HG03342 (cell line): ENCODE data around the gene KY.
"Not testable (repeated sequence)": the region's sequence is repeated elsewhere in the genome, so short reads cannot be mapped to it uniquely, and the experiment has no call there.

Source experiments
- ATAC-seq: cut with Tn5 transposase; IDR thresholded peaks from one replicate; pipeline ENCODE4 v1.9.1; 2021; ENCODE audit warnings: mild to moderate bottlenecking, moderate library complexity; ENCODE audit not compliant: unreplicated experiment

The KY gene

DNA sequence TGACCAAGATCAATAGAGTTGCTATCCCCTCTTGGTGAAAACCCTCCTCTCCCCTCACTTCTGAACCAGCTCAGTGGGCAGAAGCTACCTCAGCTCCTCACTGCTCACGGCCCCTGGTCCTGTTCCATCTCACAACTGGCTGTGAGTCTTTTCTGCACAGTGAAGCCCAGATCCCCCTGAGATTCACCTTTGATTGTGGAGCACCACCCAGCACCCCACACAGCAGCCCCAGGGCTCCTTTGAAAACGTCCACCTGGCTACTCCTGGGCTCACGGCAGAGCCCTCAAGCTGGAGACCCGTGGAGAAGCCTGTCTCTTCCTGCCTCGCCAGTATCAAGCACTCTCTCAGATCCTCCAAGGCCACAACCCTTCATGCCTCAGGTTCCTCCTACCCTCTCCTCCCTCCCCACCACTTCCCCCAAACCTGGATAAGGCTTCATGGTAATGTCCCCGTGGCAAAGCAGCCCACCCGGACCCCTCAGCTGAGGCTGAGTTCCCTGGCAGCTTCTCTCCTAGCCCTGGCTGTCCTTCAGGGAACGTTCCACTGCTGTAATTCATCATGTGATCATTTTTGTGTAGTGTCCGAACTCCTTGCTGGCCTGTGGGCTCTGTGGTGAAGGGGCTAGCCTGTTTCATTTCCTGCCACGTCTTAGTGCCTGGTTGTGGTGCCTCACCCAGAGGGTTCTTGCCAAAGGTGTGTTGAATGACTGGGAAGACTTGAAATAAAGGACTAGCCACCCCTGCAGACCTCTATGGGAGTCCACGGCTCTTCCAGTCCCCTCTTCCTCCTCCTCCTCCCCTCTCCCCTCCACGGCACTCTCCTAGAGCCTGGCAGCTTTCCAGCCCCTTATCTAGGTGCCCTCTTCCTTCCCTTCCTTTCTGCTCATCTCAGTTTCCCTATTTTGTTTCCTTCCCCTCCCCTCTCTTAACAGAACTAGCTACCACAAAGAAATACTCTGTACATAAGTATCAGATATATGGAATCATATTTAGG, 44.5 kb downstream of the KY start:
- ATAC-seq: no peak

DNA sequence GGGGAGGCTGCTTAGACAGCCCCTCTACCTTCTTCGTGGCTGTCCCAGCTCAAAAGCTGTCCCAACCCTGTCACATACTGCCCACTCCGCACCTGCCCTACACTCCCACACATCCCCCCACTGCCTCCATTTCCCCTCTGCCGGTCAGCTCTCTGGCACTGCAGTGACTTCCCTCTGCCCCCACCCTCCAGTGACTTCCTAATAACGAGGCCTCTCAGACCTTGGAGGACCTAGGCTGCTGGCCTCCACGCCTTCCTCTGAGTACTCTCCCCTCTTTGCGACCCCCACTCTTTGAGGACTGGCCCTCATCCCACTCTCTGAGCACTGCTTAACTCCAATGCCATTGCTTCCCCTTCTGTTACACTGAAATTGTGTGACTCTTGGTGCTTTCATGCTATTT, 45.3 kb downstream of the KY start:
- ATAC-seq: no peak

DNA sequence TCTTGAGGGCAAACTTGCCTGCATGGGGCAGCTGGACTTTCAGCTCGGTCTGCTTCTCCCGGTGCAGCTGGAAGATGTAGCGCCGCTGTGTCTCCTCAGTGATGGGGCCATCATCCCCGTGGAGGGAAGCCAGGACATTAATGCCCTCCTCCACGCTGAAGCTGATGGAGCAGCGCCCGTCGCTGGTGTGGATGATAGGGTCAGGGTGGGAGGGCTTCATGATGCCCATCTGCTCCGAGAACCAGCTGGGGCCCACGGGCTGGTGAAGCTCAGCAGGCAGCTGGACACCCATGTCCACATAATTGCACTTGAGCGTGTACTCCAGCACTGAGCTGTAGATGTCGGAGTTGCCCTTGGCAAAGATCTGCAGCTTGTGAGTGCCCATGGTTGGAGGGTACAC, 46.9 kb downstream of the KY start:
- no peak for ATAC-seq

DNA sequence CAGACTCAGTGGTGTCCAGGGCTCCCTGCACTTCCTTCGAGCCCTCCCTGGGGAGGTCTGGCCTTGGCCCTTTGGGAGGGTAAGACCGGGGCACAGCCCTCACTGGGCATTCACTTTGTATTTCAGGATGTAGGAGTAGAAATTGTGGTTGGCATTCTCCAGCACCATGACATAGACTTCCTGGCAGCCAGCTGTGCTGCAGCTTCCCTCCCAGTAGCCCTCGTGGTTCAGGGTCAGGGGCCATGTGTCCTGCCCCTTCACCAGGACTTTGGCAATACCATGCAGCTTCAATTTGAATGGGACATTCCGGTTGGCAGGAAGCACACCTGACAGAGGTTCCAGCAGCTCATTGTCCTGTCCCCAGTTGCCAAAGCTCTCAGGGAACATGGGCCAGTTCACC, 47.3 kb downstream of the KY start:
- ATAC-seq: no peak

DNA sequence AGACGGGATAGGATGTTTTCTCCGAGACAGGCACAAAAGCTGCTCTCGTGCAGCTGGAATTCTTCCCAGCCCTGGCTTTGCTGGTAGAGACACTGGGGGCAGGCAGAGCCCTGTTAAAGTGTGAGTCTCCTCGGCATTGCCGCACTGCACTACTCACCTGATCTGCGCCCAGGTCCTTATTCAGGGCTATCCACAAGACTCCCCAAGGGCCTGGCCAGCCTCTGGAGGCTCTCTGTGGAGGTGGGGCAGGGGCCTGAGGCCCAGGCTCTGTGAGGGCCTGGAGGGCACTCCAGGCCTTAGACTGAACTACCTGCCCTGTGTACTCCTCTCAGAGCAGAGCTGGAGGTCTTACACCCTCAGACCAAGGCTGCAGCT, 48.4 kb downstream of the KY start:
- ATAC-seq: no peak

DNA sequence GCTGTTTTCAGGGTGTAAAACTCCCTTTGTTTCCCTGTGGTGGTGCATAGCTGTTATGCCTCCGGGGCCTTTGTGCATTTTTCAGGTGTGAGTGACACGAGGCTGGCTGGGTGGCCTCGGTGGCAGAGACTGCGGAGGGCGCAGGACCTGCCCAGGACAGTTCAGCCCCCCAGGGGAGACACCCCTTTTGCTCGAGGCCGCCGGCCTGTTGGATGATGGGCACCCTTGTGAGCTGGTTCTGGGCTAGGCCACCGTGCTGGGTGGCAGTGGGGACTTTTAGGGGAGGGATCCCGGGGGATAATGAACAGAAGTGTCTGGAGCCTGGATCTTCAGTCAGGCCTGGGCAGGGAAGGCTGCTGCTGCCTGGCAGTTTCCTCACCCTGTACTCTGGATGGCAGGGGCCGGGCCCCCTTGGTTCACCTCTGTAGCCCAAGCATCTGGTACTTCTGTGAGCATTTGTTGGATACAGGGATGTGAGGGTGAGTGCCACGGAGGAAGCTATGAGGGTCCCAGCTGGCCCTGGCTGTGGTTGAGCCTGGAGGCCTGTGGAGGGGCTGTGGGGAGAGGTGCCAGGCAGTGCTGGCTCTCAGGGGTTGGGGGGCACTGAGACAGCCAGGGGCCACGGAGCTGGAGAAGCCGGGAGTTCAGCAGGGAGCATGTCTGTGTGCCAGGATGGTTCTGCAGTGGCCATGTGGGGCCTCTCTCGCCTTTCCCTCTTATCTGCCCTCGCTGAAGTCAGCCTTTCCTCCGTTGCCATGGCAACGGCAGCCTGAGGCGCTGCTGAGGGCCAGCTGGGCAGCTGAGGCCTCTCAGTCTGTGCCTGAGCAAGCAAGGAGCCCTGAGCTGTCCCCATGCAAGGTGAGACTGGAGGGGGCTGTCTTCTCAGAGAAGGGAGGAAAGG, 49.0 kb downstream of the KY start:
- no peak for ATAC-seq

DNA sequence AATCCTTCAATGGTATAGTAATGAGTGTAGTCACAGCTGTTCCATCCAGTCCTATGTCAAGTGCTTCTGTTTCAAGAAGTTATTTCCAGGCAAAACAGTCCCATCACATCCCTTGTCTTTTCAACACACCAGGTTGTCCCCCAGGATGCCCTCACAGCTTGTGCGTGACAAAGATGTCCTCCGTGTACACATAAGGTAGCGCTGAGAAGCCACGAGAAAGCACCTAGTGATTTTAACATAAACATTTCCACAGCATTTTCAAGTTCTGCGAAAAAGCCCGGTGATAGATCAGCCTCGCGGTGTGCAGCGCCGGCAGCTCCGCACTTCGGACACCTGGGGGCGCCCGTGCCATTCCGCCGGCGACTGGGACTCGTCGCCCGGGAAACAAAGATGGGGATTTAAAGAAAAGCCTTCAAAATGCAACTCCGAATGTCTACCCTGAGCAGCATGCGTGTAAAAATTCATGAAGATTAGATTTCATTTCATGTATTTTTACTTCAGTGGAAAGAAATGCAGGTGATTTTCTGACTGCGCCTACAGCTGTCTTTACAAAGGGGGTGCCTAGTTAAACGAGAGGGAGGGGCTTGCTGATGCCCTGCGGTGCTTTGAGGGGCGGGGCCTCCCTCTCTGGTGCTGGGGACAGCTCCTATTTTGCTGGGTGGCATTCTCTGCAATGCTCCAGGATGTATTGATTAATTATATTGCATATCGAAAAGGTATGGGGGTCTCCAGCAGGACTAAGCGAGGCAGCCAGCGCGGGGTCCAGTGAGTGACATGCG, 49.9 kb downstream of the KY start:
- ATAC-seq: peak; percentile 52

DNA sequence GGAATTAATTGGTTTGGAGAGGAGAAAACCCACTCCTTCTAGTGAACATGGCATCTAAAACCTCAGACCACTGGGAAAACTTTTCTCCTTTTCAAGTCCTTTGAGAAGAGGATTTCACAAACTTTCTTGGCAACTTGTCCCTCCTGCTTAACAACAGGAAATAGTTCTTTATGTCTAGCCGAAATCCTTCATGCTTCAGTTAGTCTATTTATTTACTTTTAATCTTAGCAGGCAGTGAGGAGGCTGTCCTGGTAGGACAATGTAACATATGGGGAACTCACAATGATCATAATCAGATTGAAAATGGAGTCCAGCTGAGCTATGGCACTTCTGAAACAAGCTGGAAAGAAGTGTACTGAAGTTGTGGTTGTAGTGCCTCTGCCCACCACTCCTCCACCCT, 50.6 kb downstream of the KY start:
- ATAC-seq: no peak

DNA sequence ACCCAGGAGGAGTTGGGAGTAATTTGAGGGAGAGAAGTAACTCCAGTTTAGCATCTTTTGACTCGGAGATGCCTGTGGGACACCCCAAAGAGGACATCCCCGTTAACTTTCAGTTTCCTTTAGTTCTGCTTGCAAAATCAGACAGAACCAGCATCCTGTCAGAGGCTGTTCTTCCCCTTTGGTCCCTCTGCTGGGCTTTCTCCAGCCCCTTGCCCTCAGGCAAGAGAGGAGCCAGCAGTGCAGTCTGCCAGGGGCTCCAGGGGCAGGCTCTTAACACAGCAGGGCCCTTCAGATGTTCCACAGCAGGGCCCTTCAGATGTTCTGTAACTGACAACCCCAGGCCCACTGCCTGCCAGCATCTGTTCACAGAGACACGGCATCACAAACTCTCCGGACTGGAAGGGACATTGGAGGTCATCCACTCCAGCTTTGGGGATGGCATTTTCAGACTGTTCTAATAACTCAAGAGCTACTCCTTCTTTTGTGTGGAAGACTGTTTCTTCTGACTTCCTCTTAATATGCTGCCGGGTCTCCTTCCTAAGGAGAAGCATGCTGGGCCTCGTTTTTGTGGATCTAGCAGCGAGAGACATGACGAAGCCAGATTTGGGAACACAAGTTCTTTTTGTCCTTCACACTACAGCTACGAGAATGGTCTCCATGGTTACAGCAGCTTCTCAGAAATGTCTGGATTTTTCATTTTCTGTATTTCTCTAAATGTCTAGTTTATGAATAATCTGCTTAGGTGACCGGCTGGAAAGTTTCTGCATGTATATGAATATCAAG, 51.9 kb downstream of the KY start:
- ATAC-seq: no peak

DNA sequence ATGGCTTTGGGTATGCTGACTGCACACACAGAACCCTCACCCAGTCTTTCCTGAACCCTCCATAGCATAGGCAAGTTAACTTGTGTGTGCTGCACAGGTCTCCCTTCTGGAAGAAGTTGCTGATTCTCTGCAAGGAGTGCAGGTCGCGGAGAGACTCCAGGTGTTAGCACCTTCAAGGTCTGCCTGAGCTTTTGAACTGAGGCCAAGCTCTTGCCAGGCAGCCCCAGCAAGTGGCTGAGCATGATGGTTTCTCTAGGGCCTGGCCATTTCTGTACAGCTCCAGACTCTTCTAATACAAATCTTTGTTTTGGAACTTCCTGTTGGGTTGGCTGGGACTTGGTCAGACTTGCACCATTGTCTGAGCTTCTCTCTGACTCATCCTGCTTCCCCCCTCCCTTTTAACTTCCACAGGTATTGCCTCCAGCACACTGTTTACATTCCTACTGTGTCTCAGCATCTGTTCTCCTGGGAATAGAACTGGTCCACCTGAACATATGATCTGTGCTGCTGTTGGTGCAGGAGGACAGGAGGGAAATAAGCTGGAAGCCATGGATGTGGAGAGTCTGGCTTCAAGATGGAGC, 53.3 kb downstream of the KY start:
- no peak for ATAC-seq

DNA sequence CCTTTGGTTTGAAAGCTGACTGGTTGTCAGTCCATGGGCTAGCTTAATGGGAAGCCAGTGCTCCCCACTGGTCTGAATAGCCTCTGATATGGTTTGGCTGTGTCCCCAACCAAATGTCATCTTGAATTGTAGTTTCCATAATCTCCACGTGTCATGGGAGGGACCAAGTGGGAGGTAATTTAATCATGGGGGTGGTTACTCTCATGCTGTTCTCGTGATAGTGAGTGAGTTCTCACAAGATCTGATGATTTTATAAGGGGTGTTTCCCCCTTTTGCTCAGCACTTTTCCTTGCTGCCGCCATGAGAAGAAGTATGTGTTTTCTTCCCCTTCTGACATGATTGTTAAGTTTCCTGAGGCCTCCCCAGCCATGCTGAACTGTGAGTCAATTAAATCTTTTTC, 55.8 kb downstream of the KY start:
- ATAC-seq: not testable (repeated sequence)

DNA sequence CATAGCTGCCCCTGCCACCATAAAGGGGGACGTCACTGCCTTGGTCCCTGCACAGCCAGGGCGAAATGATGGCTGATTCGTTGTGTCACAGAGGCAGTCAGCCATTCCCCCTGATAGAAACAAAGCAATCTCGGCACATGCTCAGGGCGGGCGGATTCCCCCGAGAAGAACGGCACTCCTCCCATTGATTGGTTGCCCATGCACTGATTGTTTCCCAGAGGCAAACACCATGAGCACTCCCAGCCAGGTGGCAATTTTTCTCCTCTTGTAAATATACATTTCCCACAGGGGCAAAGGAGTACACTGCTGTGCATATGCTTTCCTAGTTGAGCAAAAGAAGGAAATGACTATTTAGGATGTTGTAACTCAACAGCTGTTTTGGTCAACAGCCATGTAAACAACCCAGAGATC, 56.5 kb downstream of the KY start:
- no peak for ATAC-seq

DNA sequence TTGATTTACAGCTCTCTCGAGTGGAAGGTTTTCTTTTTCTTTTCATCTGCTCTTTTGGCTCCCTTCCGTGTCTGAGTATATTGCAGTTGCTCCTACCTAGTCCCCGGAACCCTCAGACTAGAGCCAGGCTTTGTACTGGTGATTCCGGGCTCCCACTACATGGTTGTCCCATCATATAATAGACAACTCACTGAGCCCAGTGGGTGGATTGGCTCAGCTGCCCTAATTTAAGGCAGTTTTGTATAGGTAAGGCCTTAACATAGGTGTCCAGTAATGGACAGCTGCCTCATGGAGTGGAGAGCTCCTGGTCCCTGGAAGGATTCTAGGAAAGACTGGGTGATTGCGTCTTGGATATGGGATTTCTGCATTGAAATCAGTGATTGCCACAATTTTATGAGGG, 58.0 kb downstream of the KY start:
- no peak for ATAC-seq

DNA sequence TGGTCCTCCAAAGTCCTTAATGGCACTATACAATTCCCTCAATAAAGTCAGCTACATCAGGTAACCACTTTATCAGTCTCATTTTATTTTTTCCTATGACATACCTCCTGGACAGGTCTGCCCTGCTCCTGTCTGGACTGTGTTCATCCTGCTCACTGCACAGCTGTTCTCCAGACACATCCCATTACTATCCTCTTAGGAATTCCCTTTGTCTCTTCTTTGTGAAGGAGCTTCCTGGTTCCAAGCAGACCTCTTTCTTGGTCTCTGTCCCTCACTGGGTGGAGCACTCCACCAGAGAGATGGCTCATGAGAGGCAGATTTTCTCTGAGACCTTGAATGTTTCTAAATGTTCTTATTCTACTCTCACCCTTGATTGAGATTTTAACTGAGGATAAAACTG, 60.1 kb downstream of the KY start:
- ATAC-seq: no peak

DNA sequence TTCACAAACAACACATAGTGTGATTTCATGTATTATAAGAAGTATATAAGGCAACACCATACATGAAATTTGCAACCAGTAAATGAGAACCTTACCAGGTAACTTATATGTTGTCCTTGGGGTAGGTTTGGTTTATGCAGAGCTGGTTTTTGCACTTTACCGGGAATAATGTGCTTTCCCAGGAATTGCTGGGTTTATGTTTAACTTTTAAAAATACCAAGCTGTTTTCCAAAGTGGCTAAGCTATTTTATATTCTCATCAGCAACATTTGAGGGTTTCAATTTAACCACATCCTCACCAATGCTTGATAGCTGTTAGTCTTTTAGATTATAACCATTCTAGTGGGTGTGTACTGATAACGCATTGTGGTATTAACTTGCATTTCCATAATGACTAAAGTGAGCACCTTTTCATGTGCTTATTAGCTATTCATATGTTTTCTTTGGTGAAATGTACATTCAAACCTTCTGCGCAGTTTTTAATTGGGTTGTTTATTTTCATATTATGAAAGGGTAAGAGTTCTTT, 71.6 kb downstream of the KY start:
- no peak for ATAC-seq

DNA sequence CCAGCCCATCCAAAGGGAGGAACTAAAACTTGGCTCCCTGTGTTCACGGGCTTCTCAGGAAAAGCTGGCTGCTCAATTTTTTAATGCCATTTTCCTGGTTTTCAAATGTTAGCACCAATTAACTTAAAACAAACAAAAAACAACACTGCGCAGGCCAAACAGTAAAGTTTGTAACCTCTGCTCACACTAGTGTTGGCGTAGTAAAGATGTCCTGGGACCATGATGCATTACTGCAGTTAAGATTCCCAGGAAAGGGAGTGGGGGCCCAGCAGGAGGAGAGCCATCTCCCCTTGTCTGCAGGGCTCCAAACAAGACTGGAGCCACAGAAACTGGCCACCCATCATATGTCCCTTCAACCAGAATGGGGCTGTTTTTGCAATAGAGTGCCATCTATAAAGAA, 74.0 kb downstream of the KY start:
- no peak for ATAC-seq

DNA sequence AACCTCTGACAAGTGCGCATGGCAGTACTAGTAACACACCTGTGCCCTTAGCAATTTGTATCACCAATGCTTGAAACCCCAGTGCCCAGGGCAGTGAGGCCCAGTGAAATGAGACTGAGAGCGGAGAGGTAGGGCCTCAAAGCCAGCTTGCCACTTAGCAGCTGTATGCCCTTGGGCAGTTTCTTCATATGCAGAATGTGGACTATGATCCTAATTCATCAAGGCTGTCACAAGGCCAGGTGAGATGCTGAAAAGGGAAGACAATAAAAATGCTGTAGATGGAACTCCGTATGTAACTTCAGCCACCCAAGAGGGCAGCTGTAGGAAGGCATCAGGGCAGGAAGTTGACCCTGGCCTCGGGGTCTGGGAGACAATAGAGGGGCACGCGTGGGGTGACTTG, 74.4 kb downstream of the KY start:
- ATAC-seq: no peak

DNA sequence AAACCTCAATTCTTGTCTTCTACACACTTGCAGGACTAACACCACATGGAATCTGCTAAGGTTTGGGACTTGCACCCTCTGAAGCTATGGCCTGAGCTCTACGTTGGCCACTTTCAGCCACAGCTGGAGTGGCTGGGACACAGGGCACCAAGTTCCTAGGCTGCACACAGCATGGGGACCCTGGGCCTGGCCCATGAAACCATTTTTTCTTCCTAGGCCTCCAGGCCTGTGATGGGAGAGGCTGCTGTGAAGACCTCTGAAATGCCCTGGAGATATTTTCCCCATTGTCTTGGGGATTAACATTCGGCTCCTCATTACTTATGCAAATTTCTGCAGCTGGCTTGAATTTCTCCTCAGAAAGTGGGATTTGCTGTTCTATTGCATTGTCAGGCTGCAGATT, 80.9 kb downstream of the KY start:
- not testable (repeated sequence) for ATAC-seq

DNA sequence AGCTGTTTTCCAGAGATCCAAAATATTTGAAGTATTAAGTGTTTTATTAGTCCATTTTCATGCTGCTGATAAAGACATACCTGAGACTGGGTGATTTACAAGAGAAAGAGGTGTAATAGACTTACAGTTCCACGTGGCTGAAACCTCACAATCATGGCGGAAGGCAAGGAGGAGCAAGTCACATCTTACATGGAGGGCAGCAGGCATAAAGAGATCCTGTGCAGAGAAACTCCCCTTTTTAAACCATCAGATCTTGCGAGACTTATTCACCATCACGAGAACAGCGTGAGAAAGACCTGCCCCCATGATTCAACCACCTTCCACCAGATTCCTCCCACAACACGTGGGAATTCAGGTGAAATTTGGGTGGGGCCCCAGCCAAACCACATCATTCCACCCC, 82.0 kb downstream of the KY start:
- ATAC-seq: no peak

DNA sequence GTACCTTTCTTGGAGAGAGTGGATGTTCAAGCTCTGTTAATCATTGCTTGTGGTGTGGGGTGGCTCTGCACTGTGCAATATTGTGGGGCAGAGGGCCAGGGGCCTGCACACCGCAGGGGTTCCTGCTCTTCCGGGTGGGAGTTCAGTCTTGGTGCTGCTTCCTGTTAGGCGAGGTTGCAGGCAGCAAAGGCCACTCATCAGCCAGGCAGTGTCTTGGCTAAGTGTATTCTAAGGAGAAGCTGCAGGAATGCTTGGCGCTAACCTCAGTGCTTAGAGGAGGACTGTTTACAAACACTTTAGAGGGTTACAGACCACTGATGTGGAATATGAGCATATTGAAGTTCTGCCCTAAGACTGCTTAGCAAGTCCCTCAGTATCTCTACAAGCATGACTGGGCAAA, 83.2 kb downstream of the KY start:
- no peak for ATAC-seq
